ENCODE measurements around the gene RBM33. TPM values are rescaled to one million over a fixed set of nuclear protein-coding genes. Genes with fewer than 3 reads are reported as not detected.
"Not testable (repeated sequence)": the region's sequence is repeated elsewhere in the genome, so short reads cannot be mapped to it uniquely, and the experiment has no call there.

RBM33 gene
- total RNA-seq, 4 donors from 2014 or later: 27.0 to 34.5 (median 32.6) TPM

DNA sequence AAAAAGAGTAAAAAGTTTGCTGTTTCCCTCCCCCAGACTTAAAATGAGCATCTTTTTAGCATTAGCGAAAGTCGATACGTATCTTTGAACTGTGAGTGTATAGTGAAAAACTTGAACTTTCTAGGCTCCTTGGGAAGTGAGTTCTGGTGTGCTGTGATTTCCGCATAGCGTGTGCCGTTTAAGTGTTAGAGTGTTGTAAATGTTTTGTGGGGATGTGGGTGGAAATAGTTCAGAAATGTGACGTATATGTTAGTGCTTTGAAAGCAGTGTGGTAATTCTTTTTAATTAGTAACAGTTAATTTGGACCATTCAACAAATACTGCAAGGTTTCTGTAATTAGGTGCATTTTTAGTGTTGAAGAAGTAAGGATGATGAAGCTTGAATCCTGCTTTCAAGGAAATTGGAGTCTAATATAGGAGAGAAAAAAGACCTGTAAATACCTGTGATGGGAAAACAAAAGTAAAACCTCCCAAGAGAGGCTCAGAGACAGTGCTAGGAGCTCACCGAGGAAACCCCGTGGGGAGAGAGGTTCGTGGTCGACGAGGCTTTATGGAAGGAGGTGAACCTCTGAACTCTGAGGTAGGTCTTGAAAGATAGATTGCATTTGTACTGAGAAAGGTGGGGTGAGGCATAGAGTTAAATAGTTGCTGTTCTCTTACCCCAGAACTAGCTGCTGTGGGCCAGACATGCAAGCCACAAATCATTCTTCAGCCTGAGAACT, 40.8 kb downstream of the RBM33 start:
- 92% methylated on average over 12 of the region's 12 CpGs for WGBS
- intact Hi-C loops (cut with DNase I): no loop called here
- Histone ChIP-seq H3K27ac (replicated peaks in 1 of 4) (no peak overlapping the region), H3K4me1 (peaks cover 0 to 16% (median 7%) of the 10 kb centered on the region in 4 donors), H3K27me3 (no peaks in the 10 kb centered on the region), H3K36me3 (peaks cover 6 to 50% (median 24%) of the 10 kb centered on the region in 4 donors), H3K4me3 (no peak overlapping the region), H3K9me3 (no peaks in the 10 kb centered on the region)
- TF ChIP-seq EP300 (IDR thresholded peaks at IDR 0.05) (no peak), POLR2AphosphoS5 (IDR thresholded peaks at IDR 0.05) (no peak), POLR2A (IDR thresholded peaks at IDR 0.05; ENCODE audit: low read depth) (no peak)
- TF ChIP-seq, protein P1, sequence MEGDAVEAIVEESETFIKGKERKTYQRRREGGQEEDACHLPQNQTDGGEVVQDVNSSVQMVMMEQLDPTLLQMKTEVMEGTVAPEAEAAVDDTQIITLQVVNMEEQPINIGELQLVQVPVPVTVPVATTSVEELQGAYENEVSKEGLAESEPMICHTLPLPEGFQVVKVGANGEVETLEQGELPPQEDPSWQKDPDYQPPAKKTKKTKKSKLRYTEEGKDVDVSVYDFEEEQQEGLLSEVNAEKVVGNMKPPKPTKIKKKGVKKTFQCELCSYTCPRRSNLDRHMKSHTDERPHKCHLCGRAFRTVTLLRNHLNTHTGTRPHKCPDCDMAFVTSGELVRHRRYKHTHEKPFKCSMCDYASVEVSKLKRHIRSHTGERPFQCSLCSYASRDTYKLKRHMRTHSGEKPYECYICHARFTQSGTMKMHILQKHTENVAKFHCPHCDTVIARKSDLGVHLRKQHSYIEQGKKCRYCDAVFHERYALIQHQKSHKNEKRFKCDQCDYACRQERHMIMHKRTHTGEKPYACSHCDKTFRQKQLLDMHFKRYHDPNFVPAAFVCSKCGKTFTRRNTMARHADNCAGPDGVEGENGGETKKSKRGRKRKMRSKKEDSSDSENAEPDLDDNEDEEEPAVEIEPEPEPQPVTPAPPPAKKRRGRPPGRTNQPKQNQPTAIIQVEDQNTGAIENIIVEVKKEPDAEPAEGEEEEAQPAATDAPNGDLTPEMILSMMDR (IDR thresholded peaks at IDR 0.05): no peak
- no peak for DNase-seq (ENCODE audit: extremely low spot score)

DNA sequence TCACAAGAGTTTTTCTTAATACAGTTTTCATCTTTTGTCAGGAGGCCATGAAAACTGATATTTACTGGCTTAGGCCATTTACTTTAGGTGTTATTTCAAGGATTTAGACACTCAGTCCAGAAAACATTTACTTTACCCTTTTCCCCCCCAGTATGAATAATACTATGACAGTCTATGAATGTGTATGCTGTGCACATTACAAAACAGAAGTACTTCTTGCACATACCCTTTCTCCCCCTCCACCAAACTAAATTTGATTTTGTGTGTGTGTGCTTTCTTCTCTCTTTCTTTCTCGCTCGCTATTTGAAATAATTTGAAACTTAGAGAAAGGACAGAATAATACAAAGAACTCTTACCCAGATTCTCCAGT, 41.3 kb downstream of the RBM33 start:
- WGBS: 92% methylated on average over 2 of the region's 2 CpGs
- H3K4me3 ChIP-seq: no peak overlapping the region
- H3K9me3 ChIP-seq: no peaks in the 10 kb centered on the region
- TF ChIP-seq EP300 (IDR thresholded peaks at IDR 0.05) (no peak), POLR2AphosphoS5 (IDR thresholded peaks at IDR 0.05) (no peak), POLR2A (IDR thresholded peaks at IDR 0.05; ENCODE audit: low read depth) (no peak)
- TF ChIP-seq, protein P1 (IDR thresholded peaks at IDR 0.05): no peak
- intact Hi-C loops (cut with DNase I): no loop called here
- DNase-seq (ENCODE audit: extremely low spot score): no peak
- H3K27me3 ChIP-seq: no peaks in the 10 kb centered on the region
- no peak overlapping the region for H3K27ac ChIP-seq (replicated peaks in 1 of 4)
- H3K36me3 ChIP-seq: peaks cover 3 to 45% (median 21%) of the 10 kb centered on the region in 4 donors
- peaks cover 0 to 16% (median 7%) of the 10 kb centered on the region in 4 donors for H3K4me1 ChIP-seq

DNA sequence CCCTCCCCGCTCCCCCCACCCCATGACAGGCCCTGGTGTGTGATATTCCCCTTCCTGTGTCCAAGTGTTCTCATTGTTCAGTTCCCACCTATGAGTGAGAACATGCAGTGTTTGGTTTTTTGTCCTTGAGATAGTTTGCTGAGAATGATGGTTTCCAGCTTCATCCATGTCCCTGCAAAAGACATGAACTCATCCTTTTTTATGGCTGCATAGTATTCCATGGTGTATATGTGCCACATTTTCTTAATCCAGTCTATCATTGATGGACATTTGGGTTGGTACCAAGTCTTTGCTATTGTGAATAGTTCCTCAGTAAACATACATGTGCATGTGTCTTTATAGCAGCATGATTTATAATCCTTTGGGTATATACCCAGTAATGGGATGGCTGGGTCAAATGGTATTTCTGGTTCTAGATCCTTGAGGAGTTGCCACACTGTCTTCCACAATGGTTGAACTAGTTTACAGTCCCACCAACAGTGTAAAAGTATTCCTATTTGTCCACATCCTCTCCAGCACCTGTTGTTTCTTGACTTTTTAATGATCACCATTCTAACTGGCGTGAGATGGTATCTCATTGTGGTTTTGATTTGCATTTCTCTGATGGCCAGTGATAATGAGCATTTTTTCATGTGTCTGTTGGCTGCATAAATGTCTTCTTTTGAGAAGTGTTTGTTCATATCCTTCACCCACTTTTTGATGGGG, 42.3 kb downstream of the RBM33 start:
- H3K27me3 ChIP-seq; H3K9me3 ChIP-seq; DNase-seq (ENCODE audit: extremely low spot score); H3K4me3 ChIP-seq; H3K27ac ChIP-seq (replicated peaks in 1 of 4); intact Hi-C loops (cut with DNase I): not testable (repeated sequence)
- peaks cover 0 to 35% (median 15%) of the 10 kb centered on the region in 4 donors for H3K36me3 ChIP-seq
- peaks cover 3 to 16% (median 7%) of the 10 kb centered on the region in 4 donors for H3K4me1 ChIP-seq
- WGBS: 54% methylated on average over 2 of the region's 2 CpGs

GRCh38 chr7:155688237-155688636, 43.8 kb downstream of the RBM33 start:
- Histone ChIP-seq H3K36me3 (peaks cover 0 to 22% (median 11%) of the 10 kb centered on the region in 4 donors), H3K4me1 (peaks cover 3 to 19% (median 7%) of the 10 kb centered on the region in 4 donors)
- intact Hi-C loops (cut with DNase I); H3K4me3 ChIP-seq; H3K27ac ChIP-seq (replicated peaks in 1 of 4); H3K27me3 ChIP-seq; H3K9me3 ChIP-seq; DNase-seq (ENCODE audit: extremely low spot score): not testable (repeated sequence)
- 78% methylated on average over 2 of the region's 2 CpGs for WGBS

DNA sequence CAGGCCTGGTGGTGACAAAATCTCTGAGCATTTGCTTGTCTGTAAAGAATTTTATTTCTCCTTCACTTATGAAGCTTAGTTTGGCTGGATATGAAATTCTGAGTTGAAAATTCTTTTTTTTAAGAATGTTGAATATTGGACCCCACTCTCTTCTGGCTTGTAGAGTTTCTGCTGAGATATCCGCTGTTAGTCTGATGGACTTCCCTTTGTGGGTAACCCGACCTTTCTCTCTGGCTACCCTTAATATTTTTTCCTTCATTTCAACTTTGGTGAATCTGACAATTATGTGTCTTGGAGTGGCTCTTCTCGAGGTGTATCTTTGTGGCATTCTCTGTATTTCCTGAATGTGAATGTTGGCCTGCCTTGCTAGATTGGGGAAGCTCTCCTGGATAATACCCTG, 46.2 kb downstream of the RBM33 start:
- H3K27me3 ChIP-seq; intact Hi-C loops (cut with DNase I); H3K27ac ChIP-seq (replicated peaks in 1 of 4); DNase-seq (ENCODE audit: extremely low spot score); H3K9me3 ChIP-seq; H3K4me3 ChIP-seq; H3K36me3 ChIP-seq: not testable (repeated sequence)
- 90% methylated on average over 3 of the region's 3 CpGs for WGBS
- H3K4me1 ChIP-seq: peaks cover 0 to 22% (median 4%) of the 10 kb centered on the region in 4 donors

GRCh38 chr7:155692317-155692716, 47.9 kb downstream of the RBM33 start:
- Histone ChIP-seq H3K9me3 (no peaks in the 10 kb centered on the region), H3K36me3 (no peaks in the 10 kb centered on the region), H3K4me3 (no peak overlapping the region), H3K27ac (replicated peaks in 1 of 4) (no peak overlapping the region), H3K27me3 (no peaks in the 10 kb centered on the region), H3K4me1 (peaks cover 0 to 28% (median 6%) of the 10 kb centered on the region in 4 donors)
- WGBS: 74% methylated on average over 5 of the region's 5 CpGs
- DNase-seq (ENCODE audit: extremely low spot score): no peak
- no peak for TF ChIP-seq POLR2AphosphoS5 (IDR thresholded peaks at IDR 0.05)
- no peak for TF ChIP-seq EP300 (IDR thresholded peaks at IDR 0.05)
- intact Hi-C loops (cut with DNase I): no loop called here

All from esophagus muscularis mucosa (tissue), 4 donors.